ENCODE measurements around the gene GMCL1. TPM values are rescaled to one million over a fixed set of nuclear protein-coding genes. Genes with fewer than 3 reads are reported as not detected.

Gene GMCL1
- total RNA-seq, 4 donors from 2014 or later, result 15.1 to 19.8 (median 17.1) TPM

DNA sequence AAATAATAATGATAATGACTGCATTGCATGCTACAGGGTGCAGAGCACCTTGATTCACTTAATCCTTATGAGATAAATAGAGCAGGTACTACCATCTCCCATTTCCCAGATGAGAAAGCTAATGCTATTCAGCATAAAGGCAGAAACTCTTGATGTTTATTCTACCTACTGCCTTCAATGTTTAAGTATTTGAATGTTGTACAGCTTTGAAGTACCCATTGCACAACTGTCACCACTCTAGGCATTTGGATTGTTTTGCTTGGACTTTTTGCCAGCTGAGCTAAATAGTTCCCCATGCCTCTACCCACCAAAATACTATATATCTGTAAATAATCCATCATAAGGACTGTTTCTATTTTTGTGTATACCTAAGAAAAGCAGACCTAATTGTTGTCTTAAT lies 77.8 kb downstream of the GMCL1 start:
- Histone ChIP-seq H3K36me3 (peaks cover 22 to 31% of the 10 kb centered on the region in 2 donors), H3K4me1 (no peaks in the 10 kb centered on the region), H3K27me3 (no peaks in the 10 kb centered on the region), H3K9me3 (no peaks in the 10 kb centered on the region), H3K4me3 (replicated peaks in 1 of 3) (no peak overlapping the region), H3K27ac (no peak overlapping the region)
- TF ChIP-seq POLR2A (IDR thresholded peaks at IDR 0.05), result no peak
- TF ChIP-seq, protein P1, sequence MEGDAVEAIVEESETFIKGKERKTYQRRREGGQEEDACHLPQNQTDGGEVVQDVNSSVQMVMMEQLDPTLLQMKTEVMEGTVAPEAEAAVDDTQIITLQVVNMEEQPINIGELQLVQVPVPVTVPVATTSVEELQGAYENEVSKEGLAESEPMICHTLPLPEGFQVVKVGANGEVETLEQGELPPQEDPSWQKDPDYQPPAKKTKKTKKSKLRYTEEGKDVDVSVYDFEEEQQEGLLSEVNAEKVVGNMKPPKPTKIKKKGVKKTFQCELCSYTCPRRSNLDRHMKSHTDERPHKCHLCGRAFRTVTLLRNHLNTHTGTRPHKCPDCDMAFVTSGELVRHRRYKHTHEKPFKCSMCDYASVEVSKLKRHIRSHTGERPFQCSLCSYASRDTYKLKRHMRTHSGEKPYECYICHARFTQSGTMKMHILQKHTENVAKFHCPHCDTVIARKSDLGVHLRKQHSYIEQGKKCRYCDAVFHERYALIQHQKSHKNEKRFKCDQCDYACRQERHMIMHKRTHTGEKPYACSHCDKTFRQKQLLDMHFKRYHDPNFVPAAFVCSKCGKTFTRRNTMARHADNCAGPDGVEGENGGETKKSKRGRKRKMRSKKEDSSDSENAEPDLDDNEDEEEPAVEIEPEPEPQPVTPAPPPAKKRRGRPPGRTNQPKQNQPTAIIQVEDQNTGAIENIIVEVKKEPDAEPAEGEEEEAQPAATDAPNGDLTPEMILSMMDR (IDR thresholded peaks at IDR 0.05), result no peak
- no peak for DNase-seq
- intact Hi-C loops (cut with DNase I), result no loop called here

DNA sequence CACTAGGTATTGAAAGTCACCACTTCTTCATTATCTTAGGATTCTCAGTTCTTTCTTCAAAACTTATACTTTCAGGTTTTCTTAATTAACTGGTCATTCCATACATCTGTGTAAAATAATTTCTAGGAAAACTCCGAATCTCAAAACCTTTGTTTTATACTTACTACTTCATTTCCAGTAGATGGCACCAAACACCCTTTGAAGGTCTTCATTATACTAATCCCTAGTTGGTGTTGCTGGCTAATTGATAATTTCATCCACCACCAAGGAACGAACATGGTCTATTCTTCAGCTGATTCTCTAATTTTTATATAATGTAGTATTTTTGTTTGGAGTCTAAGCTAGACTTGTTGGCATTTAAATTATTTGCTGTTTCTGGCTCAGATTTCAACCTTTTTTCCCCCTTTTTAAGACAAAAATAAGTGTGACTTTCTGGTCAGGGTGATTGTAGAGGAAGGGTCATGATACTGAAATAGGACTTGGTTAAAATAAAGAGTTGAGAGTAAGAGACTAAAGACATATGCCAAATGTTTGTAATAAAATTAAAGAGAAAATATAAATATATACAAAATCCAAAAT lies 82.6 kb downstream of the GMCL1 start:
- Histone ChIP-seq H3K36me3 (peaks cover 11% of the 10 kb centered on the region in 2 donors), H3K4me1 (peaks cover 7 to 16% of the 10 kb centered on the region in 2 donors)

DNA sequence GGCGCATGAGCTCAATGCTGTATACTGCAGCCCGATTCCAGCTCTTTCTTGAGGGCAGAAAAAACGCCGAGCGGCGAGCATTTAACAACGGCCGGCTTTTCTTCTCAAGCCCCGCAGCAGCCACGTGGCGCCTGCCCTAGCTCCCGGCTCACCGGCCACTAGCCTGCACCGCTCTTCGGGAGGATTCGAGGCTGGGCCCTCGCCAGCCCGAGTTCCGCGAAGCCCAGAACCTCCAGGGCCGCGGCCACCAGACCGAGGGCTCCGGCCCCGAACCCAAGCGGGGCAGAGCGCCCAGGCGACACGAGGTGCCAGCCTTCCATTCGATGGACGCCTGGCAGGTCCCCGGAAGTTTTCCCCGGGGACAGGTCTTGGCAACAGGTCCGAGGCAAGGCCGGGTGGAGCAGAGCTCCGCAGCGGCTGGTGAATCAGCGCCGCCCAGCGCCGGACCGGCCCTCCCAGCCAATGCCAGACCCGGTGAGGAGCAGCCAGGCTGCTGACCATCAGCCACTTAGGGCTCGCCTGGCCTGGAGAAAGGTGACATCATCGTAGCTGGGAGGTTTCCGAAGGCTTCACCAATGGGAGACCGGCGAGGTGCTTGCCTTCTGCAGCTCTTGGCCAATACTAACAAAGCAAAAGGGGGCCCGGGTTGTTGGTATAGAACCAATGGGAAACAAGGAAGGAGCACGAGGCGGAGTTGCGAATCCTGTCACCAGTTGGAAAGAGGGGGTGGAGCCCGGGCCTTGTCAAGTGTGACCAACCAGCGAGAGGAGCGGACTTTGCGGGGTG lies 84.9 kb downstream of the GMCL1 start:
- intact Hi-C loops (cut with DNase I), result loop anchor here (5.0 kb wide), 3 partner anchors 158 to 383 kb away; partner anchors contain the start of gene C2orf42
- H3K4me3 ChIP-seq (replicated peaks in 1 of 3), result peak overlapping the region; percentile 47 to 59 (median 53)
- peaks cover 0 to 2% of the 10 kb centered on the region in 2 donors for H3K36me3 ChIP-seq
- WGBS, 2 donors, result 0 to 1% methylated on average over 19 to 38 of the region's 56 CpGs
- DNase-seq, result peak; percentile 100
- H3K4me1 ChIP-seq, result peaks cover 7 to 16% of the 10 kb centered on the region in 2 donors
- TF ChIP-seq POLR2A (IDR thresholded peaks at IDR 0.05), result peak; percentile 75 to 93
- TF ChIP-seq, protein P1 (IDR thresholded peaks at IDR 0.05), result peak in 1 of 6 experiments; percentile 14
- no peaks in the 10 kb centered on the region for H3K27me3 ChIP-seq
- H3K27ac ChIP-seq, result peak overlapping the region; percentile 94 to 98 (median 98)
- no peaks in the 10 kb centered on the region for H3K9me3 ChIP-seq

More for the DNA sequence above, 82.6 kb downstream of the GMCL1 start:
- no peak overlapping the region for H3K4me3 ChIP-seq (replicated peaks in 1 of 3)
- TF ChIP-seq POLR2A (IDR thresholded peaks at IDR 0.05), result no peak
- TF ChIP-seq, protein P1 (IDR thresholded peaks at IDR 0.05), result peak; percentile 16 to 80 (median 60)
- no peaks in the 10 kb centered on the region for H3K27me3 ChIP-seq
- no peak for DNase-seq
- intact Hi-C loops (cut with DNase I), result loop anchor here (5.0 kb wide), 3 partner anchors 160 to 385 kb away; partner anchors contain the start of gene C2orf42
- peak overlapping the region in 2 of 3 donors; percentile 20 to 98 for H3K27ac ChIP-seq
- no peaks in the 10 kb centered on the region for H3K9me3 ChIP-seq
- WGBS, 2 donors, result 3 to 7% methylated on average over 2 of the region's 2 CpGs

DNA sequence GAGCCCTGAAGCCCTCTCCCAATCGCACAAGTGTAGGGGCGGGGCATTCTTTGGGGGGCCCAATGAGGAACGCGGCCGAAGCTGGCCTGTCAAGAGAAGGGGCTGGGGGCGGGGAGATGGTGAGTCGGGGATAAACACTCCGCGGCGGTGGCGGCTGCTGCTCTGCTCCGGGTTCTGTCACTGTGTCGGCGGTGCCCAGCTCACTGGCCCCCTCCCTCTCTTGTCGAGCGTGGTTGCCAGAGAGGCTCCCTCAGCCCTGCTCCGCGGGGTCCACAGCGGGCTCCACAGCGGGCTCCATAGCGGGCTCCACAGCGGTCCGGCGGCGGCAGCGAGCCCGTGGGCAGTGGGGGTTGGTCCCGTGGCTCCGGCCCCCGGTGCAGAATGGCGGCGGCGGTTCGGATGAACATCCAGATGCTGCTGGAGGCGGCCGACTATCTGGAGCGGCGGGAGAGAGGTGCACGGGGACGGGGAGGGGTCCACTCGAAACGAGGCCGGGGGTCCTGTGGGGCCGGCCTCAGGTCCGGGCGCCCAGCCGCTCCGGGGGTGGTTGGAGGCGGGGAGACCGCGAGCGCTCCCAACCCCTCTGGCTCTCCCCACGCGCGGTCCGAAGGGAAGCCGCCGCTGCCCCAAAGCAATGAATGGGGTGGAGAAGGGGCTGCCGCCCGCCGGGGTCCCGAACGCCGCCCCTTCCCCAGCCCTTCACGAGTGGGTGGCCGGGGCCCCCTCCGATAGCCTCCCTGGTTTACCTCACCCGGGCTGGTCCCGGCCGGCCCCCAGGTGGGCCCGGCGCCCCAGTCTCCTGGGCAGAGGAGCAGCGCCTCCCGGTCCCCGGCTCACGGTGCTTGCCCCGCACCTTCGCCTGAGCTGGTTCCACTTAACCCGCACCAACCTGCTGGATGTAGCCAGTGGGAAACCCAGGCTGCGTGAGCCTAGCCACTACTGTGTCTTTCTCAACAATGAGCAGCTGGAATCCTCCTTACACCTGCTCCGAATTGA lies 85.8 kb downstream of the GMCL1 start, which contains the start of gene MXD1:
Gene MXD1 (plus strand): TSS at position 160 of the 996 bp plus-strand sequence. CDS start 222 bp downstream, at position 382.
- Histone ChIP-seq H3K4me1 (peaks cover 7 to 16% of the 10 kb centered on the region in 2 donors), H3K27ac (peak within 1 kb of the TSS; percentile 94 to 98 (median 98)), H3K36me3 (peaks cover 0 to 6% of the 10 kb centered on the region in 2 donors), H3K27me3 (no peaks in the 10 kb centered on the region), H3K4me3 (replicated peaks in 1 of 3) (peak within 1 kb of the TSS; percentile 72 to 94 (median 91)), H3K9me3 (no peaks in the 10 kb centered on the region)
- intact Hi-C loops (cut with DNase I), result loop anchor here (5.0 kb wide), 4 partner anchors 157 to 382 kb away; partner anchors contain the start of gene C2orf42
- TF ChIP-seq, protein P1 (IDR thresholded peaks at IDR 0.05), result peak in 1 of 6 experiments; percentile 23
- TF ChIP-seq POLR2A (IDR thresholded peaks at IDR 0.05), result peak; percentile 87 to 95
- WGBS, 2 donors, result 0 to 1% methylated on average over 36 to 37 of the region's 81 CpGs
- DNase-seq, result peak; percentile 25 to 31
